SH-SY5Y (cell line): Measurements from ENCODE around the gene CYP4A22.

Source experiments
- GATA2 ChIP-seq: IDR thresholded peaks from 2 replicates; pipeline ENCODE4 v1.6.1; 2011; ENCODE audit warnings: mild to moderate bottlenecking, low read depth, low read length
- GATA3 ChIP-seq: IDR thresholded peaks from 2 replicates; pipeline ENCODE4 v1.6.1; 2011; ENCODE audit warnings: low read depth, mild to moderate bottlenecking, low read length, moderate library complexity

- TF ChIP-seq GATA2 (no peak), GATA3 (no peak)
Measured at GRCh38 chr1:47187231-47187925, 50.1 kb downstream of the CYP4A22 start.
